NCI-H748 treated with DMSO at 0.1 percent for 48 hours (cell line): Measurements from ENCODE around the gene TMEM235.
"Not testable (repeated sequence)": the region's sequence is repeated elsewhere in the genome, so short reads cannot be mapped to it uniquely, and the experiment has no call there.

Source experiments
- DNase-seq: peaks from one replicate; lab custom pipeline; 2025; lab: John Stamatoyannopoulos, UW

TMEM235 gene

GRCh38 chr17:78238823-78239488 is 7.5 kb downstream of the TMEM235 start:
- no peak for DNase-seq

GRCh38 chr17:78239489-78239931 is 8.1 kb downstream of the TMEM235 start:
- no peak for DNase-seq

- DNase-seq: no peak
These were observed 8.7 kb downstream of the TMEM235 start for GRCh38 chr17:78240012-78240655.

GRCh38 chr17:78240839-78241238 is 9.4 kb downstream of the TMEM235 start:
- DNase-seq: no peak

GRCh38 chr17:78241277-78242023 is 10.0 kb downstream of the TMEM235 start:
- no peak for DNase-seq

- DNase-seq: no peak
These were observed 10.8 kb downstream of the TMEM235 start for GRCh38 chr17:78242024-78242742.

- DNase-seq: no peak
These were observed 15.9 kb downstream of the TMEM235 start for GRCh38 chr17:78247304-78247703.

GRCh38 chr17:78248051-78248914 is 16.9 kb downstream of the TMEM235 start:
- no peak for DNase-seq

- no peak for DNase-seq
These were observed 17.8 kb downstream of the TMEM235 start for GRCh38 chr17:78249074-78249817.

- DNase-seq: no peak
These were observed 18.7 kb downstream of the TMEM235 start for GRCh38 chr17:78249818-78250806.

- peak; percentile 53 for DNase-seq
These were observed 19.7 kb downstream of the TMEM235 start for GRCh38 chr17:78250891-78251772.

- DNase-seq: no peak
These were observed 20.3 kb downstream of the TMEM235 start for GRCh38 chr17:78251773-78252103.

GRCh38 chr17:78252111-78252634 is 20.7 kb downstream of the TMEM235 start:
- no peak for DNase-seq

- DNase-seq: no peak
These were observed 21.5 kb downstream of the TMEM235 start for GRCh38 chr17:78252701-78253635.

GRCh38 chr17:78253636-78253945 is 22.2 kb downstream of the TMEM235 start:
- not testable (repeated sequence) for DNase-seq

GRCh38 chr17:78253946-78254672 is 22.7 kb downstream of the TMEM235 start:
- DNase-seq: peak; percentile 46
